Cortex of kidney (tissue), 1 donor: ENCODE data around the gene KLK13.

ENCODE experiments used
- DNase-seq: peaks from one replicate; lab custom pipeline; 2025; lab: John Stamatoyannopoulos, UW

Gene KLK13

GRCh38 chr19:51060973-51061372 is 3.9 kb downstream of the KLK13 start:
- DNase-seq: no peak

DNA sequence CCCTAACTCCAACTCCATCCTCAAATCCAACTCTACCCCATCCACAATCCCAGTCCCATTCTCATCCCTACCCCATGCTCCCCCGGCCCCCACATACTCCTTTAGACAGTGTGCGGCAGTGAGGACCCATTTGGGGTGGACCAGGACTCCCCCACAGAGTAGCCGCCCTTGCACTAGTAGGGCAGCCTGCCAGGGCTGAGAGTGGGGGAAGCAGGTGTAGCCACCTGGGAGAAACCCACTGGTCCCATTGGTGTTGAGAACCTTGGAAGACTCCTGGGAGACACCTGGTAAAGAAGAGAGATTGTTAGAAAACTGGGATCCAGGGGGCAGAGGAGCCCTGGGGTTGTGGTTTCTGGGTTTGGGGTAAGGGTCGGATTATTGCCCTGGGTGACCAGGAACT is 4.6 kb downstream of the KLK13 start:
- DNase-seq: no peak

- DNase-seq: no peak
These were observed 5.2 kb downstream of the KLK13 start for GRCh38 chr19:51059715-51060114.

DNA sequence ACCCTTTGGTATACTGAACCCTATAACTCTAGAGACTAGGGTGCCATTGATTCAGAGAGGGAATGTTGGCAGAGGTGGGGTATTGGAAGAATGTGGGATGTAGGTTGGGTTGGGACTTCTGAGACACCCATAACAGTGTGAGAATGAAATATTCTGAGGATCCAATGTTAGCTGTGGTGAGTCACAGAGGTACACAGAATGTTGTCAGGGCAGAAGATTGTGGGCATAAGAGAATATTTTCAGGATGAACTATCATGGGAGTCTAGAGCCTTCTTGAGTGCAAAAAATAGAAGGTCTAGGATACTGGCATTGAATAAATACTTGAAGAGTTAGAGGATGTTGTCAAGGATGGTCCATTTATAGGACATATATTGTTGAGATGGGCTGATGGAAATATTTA is 9.0 kb downstream of the KLK13 start:
- DNase-seq: no peak

- DNase-seq: no peak
These were observed 17.9 kb downstream of the KLK13 start for GRCh38 chr19:51047031-51047335.

- DNase-seq: no peak
These were observed 20.6 kb downstream of the KLK13 start for GRCh38 chr19:51044327-51044726.

DNA sequence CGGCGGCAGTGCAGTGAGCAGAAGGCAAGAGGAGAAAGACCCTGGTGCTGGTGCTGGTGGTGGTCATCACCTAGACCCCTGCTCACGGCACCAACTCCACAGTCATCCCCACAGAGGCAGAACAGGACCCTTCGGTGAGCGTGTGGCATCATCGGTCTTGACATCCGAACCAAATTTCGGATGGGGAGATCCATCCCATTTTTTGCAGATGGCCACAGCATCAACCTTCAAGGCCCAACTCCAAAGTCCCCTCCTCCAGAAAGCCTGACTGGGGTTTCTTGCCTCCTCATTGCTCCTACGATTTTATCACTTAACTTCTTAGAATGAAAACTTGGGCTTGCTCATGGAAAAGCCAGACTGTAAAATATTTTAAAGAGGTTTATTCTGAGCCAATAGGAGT is 21.4 kb downstream of the KLK13 start:
- DNase-seq: no peak

DNA sequence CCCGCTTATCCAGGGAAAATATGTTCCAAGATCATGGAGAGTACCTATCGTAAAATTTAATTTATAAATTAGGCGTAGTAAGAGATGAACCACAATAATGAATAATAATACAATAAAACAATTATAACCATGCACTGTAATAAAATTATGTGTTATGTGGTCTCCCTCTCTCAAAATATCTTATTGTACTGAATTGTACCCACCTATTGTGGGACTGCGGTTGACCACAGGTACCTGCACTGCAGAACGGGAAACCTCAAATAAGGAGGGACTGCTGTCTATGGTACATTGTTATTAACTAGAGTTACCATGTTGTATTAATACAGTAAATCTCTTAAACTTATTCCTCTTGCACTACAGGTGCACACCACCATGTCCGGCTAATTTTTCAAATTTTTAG is 24.7 kb downstream of the KLK13 start:
- no peak for DNase-seq

DNA sequence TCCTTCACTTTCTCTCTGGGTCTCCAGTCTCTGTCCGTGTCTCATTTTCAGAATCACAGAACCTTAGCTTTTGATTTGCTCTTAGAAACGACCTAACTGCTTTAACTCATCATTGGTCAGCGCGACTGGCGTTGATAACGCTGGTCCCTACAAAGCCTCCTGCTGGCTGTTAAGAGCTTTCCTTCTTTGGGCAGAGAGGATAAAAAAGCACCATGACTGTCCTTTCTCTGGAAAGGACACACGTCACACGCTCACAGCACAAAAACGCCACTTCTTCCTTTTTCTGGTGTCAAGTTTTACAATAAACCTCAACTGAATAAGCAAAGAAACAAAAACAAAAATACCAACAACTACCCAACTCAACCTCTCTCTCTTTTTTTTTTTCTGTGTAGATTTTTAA is 28.4 kb downstream of the KLK13 start:
- DNase-seq: no peak

DNA sequence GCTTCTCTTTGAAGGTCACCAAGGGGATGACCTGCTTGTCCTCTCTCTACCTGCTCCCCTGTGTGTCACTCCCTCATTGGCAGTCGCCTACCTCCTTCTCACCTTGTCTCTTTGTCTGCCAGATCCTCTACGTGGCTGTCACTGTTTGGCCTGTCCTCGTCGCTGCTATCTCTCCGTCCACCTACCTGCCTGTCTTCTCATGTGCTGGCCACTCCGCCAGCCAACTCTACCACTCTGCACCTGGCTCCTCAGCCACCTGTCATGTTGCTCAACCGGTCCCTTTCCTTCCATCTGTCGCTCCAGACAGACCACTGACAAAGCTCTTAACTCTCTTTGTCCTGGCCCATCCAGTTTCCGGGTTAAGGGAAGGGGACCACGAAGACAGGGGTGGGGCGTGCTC is 30.2 kb downstream of the KLK13 start, which contains the start of gene KLK12:
Gene KLK12 (minus strand): TSS at position 299 of the 400 bp plus-strand sequence. CDS start 381 bp downstream, outside the sequence.
- no peak for DNase-seq

DNA sequence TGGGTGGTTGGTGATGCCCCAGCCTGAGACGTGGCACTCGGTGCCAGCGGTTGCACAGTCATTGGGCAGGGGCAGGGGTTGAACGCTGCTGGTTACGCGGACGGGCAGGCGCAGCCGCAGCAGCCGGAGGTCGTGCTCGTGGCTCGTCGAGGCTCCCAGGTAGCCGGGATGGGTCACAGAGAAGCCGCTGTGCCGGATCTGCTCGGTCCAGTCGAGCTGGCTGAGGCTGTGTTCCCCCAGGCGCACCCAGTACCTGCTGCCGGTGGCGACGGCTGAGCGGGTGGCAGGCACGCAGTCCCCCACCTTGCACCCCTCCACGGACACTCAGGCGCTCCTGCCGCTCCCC is 33.0 kb downstream of the KLK13 start:
- DNase-seq: no peak

DNA sequence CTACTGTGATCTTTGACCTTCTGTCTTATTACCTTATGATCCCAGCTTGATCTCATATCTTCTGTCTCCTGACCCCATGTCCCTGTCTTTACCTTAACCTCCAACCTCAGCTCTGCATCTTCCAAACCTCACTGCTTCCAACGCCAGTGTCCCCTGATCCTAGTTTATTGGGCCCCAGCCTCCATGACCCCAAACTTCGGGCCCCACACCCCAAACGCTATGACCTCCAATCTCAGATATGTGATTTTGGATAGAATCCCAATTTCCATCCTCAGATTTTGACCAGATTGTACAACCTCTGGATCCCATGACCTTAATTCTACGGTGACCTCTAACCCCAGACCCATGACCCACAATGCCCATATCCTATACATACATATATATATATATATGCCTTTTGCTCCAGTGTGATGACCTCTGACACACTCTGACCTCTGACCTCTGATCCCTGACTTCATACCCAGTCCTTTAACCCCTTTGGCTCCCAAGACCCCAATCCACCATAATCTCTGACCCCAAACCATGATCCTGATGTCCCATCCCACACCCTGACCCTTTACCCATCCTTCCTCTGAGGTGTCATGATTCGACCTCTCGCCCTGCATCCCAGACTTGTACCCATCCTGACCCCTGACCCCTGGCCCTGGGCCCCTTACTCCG is 33.5 kb downstream of the KLK13 start:
- DNase-seq: no peak

DNA sequence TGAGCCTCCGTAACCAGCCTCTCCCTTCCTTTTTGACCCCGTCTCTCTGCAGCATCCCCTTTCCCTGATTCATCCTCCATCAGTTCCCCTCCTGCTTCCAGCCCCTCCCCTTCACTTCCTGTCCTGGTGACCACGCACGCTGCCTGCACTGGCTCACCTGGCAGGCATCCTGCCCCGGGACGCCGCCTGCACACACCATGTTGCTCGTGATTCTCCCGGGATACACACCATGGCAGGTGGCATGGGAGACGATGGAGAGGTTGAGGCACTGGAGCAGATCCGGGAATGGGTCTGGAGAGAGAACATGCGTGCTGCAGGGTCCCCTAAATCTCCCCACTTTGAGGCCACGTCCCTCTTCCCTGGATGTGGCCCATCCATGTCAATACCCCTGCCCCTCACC is 34.3 kb downstream of the KLK13 start:
- DNase-seq: no peak

DNA sequence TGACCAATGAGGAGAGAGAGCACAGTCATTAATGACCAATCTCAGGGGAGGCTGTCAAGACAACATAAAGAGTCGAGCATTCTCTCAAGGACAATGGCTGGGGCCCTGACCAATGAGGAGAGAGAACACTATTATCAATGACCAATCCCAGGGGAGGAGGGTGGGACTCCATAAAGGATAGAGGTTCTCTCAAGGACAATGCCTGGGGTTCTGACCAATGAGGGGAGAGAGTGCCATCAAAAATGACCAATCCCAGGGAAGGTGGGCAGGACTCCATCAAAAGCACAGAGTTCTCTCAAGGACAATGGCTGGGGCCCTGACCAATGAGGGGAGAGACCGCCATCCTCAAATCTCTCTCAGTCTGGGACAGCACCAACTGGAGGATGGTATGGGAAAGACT is 35.2 kb downstream of the KLK13 start:
- DNase-seq: no peak

DNA sequence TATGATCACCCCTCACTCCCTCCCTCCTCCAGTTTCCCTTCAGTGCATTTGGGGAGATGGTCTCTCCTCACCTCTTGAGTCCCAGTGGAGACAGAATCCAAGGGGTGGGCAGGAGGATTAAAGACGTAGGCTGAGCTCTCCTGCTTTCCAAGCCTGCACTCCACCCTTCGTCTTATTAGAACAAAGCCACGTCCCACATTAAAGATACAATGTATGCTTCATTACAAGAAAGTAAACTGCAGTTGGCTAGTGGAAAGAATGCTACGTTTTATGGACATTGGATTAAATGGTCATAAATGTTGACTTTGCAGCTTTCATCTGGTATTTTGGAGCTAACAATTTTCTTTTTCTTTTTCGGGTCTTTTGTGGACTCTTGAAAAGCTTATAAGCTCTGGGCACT is 37.0 kb downstream of the KLK13 start:
- no peak for DNase-seq

DNA sequence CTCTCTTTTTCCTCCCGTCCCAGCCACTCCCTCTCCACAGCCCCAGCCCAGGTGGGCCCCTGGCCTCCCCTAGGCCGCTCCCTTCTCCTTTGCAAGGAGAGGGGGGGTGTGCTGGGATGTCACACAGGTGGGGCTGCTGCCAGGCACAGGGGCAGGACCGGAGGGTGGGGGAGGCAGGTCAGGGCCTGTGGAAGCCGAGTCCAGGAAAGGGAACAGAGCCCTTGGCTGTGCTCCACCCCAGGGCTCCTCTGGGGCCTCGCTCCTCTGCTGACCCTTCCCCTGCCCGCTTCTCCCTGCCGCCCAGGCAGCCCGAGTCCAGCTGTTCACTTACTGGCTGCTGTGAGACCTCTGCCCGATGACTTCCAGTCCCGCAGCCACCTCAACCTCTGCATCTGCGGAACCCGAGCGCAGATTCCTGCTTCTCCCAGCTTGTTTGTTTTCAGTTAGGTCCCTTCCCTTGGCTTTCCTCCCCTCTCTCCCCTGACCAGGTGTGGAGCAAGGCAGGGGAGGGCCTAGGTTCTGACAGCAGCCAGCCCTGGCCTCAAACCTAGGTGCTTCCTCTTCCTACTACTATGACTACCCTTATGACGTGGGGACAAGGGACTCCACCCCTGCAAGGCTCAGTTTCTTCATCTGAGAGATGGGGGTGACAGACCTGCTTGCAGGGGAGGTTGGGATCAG is 37.6 kb downstream of the KLK13 start:
- no peak for DNase-seq

DNA sequence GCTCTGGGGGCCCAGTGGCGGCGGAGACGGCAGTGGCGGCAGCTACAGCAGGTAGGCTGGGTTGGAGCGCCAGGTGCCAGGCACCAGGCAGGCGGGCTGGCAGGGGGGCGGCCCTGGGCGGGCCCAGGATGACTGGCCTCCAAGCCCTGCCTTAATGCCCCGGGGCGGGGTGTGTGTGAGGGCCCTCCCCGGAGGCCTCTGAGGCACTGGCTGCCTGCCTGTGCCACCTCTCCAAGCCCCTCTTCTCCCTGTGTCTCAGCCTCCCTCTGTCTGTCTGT is 38.4 kb downstream of the KLK13 start, which contains the start of gene KLK11:
Gene KLK11 (minus strand): TSS at position 63 of the 278 bp plus-strand sequence. CDS start 985 bp downstream, outside the sequence.
- DNase-seq: no peak

GRCh38 chr19:51025809-51026553 is 38.9 kb downstream of the KLK13 start:
- no peak for DNase-seq

GRCh38 chr19:51025401-51025800 is 39.5 kb downstream of the KLK13 start:
- DNase-seq: no peak

GRCh38 chr19:51024924-51025323 is 40.0 kb downstream of the KLK13 start:
- DNase-seq: no peak

DNA sequence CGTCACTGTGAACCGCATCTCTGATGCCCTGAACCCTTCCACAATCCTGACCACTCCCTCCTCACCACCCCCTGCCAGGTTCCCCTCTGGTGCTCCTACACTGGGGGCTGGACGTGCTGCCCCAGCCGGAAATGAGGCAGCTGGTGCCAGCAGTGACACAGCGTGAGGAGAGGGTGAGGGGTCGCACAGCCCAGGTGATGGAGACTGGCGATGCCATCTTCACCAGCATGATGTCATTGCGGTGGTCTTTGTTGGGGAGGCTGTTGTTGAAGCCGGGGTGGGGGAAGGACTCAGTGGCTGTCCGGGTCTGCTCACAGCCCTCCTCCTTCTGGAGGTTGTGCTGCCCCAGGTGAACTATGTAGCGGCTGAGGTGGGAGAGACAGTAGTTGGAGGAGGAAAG is 40.9 kb downstream of the KLK13 start:
- DNase-seq: no peak

DNA sequence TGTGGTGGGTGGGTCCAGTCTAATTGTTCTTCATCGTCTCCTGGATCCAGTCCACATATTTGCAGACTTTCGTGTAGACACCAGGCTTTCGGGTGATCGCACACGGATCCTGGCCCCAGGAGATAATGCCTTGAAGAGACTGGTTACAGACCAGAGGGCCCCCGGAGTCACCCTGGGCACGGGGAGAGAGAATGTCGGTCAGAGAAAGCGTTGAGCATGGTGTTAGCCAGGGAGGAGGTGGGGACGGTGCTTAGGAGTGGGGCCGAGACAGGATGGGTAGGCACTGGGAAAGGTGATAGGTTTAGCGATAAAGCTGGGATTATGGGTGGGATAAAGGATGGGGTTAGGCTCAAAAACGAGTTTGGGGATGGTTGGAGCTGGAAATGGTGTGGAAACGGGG is 42.4 kb downstream of the KLK13 start:
- DNase-seq: no peak

DNA sequence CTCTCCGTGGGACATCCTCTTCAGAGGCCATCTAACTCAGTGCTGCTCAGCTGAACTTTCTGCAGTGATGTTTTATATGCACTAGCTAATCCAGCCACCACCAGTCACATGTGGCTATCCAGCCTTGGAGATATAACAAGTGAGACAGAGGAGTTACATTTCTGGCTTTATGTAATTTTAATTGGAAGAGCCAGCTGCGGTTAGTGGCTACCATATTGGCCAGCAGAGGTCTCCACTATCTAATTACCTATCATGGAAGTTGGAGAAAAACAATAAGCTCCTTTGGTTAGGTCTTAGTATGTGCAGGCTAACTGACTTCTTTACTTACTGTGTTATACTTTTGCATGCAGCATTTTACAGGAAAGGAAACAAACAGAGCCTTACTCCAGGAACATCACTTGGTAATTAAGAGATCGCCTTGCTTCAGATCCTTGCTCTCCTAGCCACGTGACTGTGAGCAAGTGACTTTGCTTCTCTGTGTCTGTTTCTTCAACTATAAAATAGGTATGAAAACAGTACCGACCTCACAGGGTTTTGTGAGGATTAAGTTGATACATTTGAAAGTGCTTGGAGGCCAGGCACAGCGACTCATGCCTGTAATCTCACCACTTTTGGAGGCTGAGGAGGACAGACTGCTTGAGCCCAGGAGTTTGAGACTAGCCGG is 43.8 kb downstream of the KLK13 start:
- DNase-seq: no peak
